B cell (primary cell): ENCODE results near the gene RSPRY1. TPM values are rescaled to one million over a fixed set of nuclear protein-coding genes. Genes with fewer than 3 reads are reported as not detected.

Experiments
- ATAC-seq: fragments of 200-7000 bp; cut with Tn5 transposase; one replicate; pipeline ENCODE4 v1.10.0; 2021; ENCODE audit warnings: low read depth, mild to moderate bottlenecking, moderate number of reproducible peaks, moderate library complexity
- CTCF ChIA-PET: fragments of 350-600 bp; sonication (Branson Sonifier 250); formaldehyde crosslinking; loops from one replicate; lab custom pipeline; 2021; ENCODE audit warnings: antibody characterized with exemption, inconsistent platforms; lab: Charles Lee
- POLR2A ChIA-PET: fragments of 350-600 bp; sonication (Branson Sonifier 250); formaldehyde crosslinking; loops from one replicate; lab custom pipeline; 2021; ENCODE audit warnings: antibody characterized with exemption; lab: Charles Lee
- DNase-seq: peaks from one replicate; pipeline ENCODE4 v3.0.0; 2013
- H2AFZ ChIP-seq: 2 replicates; pipeline ENCODE4 v1.6.1; 2012; ENCODE audit warnings: mild to moderate bottlenecking, low read depth, low read length; ENCODE audit not compliant: insufficient read depth, poor library complexity, severe bottlenecking
- H3K27ac ChIP-seq, 2 donors: 1 replicate in 1 of 2; 2 replicates in 1 of 2; pipeline ENCODE4 v1.5.1; 2012 to 2013; ENCODE audit warnings: low read length in 2 of 2, mild to moderate bottlenecking in 2 of 2, moderate library complexity in 1 of 2
- H3K27me3 ChIP-seq, 4 experiments: fragments of 200-600 bp in 1 of 4; sonication (generic) in 1 of 4; replicated peaks in 1 of 4; 1 replicate in 2 of 4; 2 replicates in 2 of 4; pipeline versions ENCODE4 v1.6.1 to v1.7.0; 2013 to 2016; ENCODE audit warnings: low read length in 3 of 4, mild to moderate bottlenecking in 2 of 4, mixed read lengths in 1 of 4, moderate library complexity in 1 of 4; ENCODE audit not compliant: insufficient read depth in 4 of 4, control insufficient read depth in 3 of 4; ENCODE audit errors: control extremely low read depth in 1 of 4
- H3K36me3 ChIP-seq, 2 experiments: replicated peaks in 1 of 2; 1 replicate in 1 of 2; 2 replicates in 1 of 2; pipeline versions ENCODE4 v1.6.1 to v1.7.1; 2013; ENCODE audit warnings: low read length in 1 of 2; ENCODE audit not compliant: insufficient read depth in 2 of 2, control insufficient read depth in 1 of 2; ENCODE audit errors: control extremely low read depth in 1 of 2, extremely low read depth in 1 of 2
- H3K4me1 ChIP-seq, 2 donors: fragments of 200-600 bp in 1 of 2; sonication (generic) in 1 of 2; 1 replicate in 1 of 2; 2 replicates in 1 of 2; pipeline versions ENCODE4 v1.5.1 to v1.6.1; 2013 to 2017; ENCODE audit warnings: low read length in 2 of 2; ENCODE audit not compliant: control insufficient read depth in 2 of 2, insufficient read depth in 2 of 2
- H3K4me2 ChIP-seq: replicated peaks from 2 replicates; pipeline ENCODE3; 2012; ENCODE audit warnings: mild to moderate bottlenecking, low read depth, low read length; ENCODE audit not compliant: poor library complexity, severe bottlenecking
- H3K4me3 ChIP-seq, 5 experiments: fragments of 200-600 bp in 1 of 5; sonication (generic) in 1 of 5; 1 replicate in 3 of 5; 2 replicates in 2 of 5; pipeline versions ENCODE4 v1.5.1 to v1.7.0; 2011 to 2016; ENCODE audit warnings: low read length in 4 of 5, mild to moderate bottlenecking in 4 of 5, low read depth in 2 of 5, control low read depth in 1 of 5, moderate library complexity in 1 of 5; ENCODE audit not compliant: insufficient read depth in 1 of 5; ENCODE audit errors: control extremely low read depth in 1 of 5, extremely low read depth in 1 of 5
- H3K79me2 ChIP-seq: fragments of 200-600 bp; sonication (generic); one replicate; pipeline ENCODE4 v1.6.0; 2016; ENCODE audit warnings: low read length; ENCODE audit not compliant: control insufficient read depth, insufficient read depth
- H3K9ac ChIP-seq: fragments of 200-600 bp; sonication (generic); 2 replicates; pipeline ENCODE4 v1.6.1; 2017; ENCODE audit warnings: mild to moderate bottlenecking, low read length, moderate library complexity
- H3K9me3 ChIP-seq, 3 donors: one replicate each; pipeline versions ENCODE4 v1.6.1 to v1.7.1; 2013; ENCODE audit warnings: low read length in 2 of 3; ENCODE audit not compliant: control insufficient read depth in 2 of 3, insufficient read depth in 1 of 3; ENCODE audit errors: control extremely low read depth in 1 of 3
- H4K20me1 ChIP-seq: 2 replicates; pipeline ENCODE4 v1.6.0; 2012; ENCODE audit warnings: mild to moderate bottlenecking, low read length; ENCODE audit not compliant: insufficient read depth, control insufficient read depth, poor library complexity, severe bottlenecking
- H3K27ac Mint-ChIP-seq: one replicate; pipeline ENCODE4 v1.8.0; 2021; ENCODE audit warnings: mixed read lengths
- H3K27me3 Mint-ChIP-seq: one replicate; pipeline ENCODE4 v1.8.0; 2021; ENCODE audit warnings: mixed read lengths
- H3K4me1 Mint-ChIP-seq: one replicate; pipeline ENCODE4 v1.8.0; 2021; ENCODE audit warnings: mixed read lengths
- H3K4me3 Mint-ChIP-seq: one replicate; pipeline ENCODE4 v1.8.0; 2021; ENCODE audit warnings: mixed read lengths
- H3K9me3 Mint-ChIP-seq: one replicate; pipeline ENCODE4 v1.8.0; 2022; ENCODE audit warnings: mixed read lengths; ENCODE audit not compliant: insufficient read depth
- EZH2 ChIP-seq: IDR thresholded peaks from 2 replicates; pipeline ENCODE4 v1.6.1; 2012; ENCODE audit warnings: borderline replicate concordance, low read depth, mild to moderate bottlenecking, moderate library complexity, low read length; ENCODE audit not compliant: insufficient read depth, poor library complexity, severe bottlenecking
- WGBS: methylation state at CpG from one replicate; pipeline ENCODE4 v1.1.5; 2013; ENCODE audit warnings: missing lambda C conversion rate; ENCODE audit not compliant: insufficient coverage; 5-methylcytosine and 5-hydroxymethylcytosine counted together
- intact Hi-C: fragments of 100-400 bp; cut with micrococcal nuclease; formaldehyde crosslinking; loops from one replicate; pipeline ENCODE4 v1.10.0; 2022
- polyA plus RNA-seq: library from polyadenylated mRNA; depleted of rRNA; stranded (reverse); fragments of >200 nt; gene quantifications from 2 replicates; pipeline ENCODE4 v1.2.3, GENCODE V29; 2012
- total RNA-seq, 2 donors: library from RNA; stranded (reverse); fragments of 120-200 nt in 1 of 2; gene quantifications; 1 replicate in 1 of 2; 2 replicates in 1 of 2; pipeline versions ENCODE4 v1.2.3 to v1.2.4, GENCODE V29; 2013 to 2022
- TF ChIP-seq, protein P1 (sequence below): fragments of 200-600 bp; IDR thresholded peaks from one replicate; pipeline ENCODE4 v1.8.0; 2022; ENCODE audit warnings: antibody characterized with exemption, mild to moderate bottlenecking

The RSPRY1 gene
- total and polyA plus RNA-seq, 2 donors (not counting 1 experiment from before 2014, with no cell fraction given), result 9.6 to 38.4 TPM

- WGBS, result 100% methylated on average over 1 of the region's 1 CpG
- Mint-ChIP-seq H3K27ac (no peak overlapping the region), H3K4me3 (no peak overlapping the region), H3K9me3 (no peaks in the 10 kb centered on the region), H3K27me3 (no peaks in the 10 kb centered on the region), H3K4me1 (peaks cover 8% of the 10 kb centered on the region)
- Histone ChIP-seq H3K27me3 (no peaks in the 10 kb centered on the region), H3K9ac (no peak overlapping the region), H3K9me3 (no peaks in the 10 kb centered on the region), H4K20me1 (peaks cover 4% of the 10 kb centered on the region), H3K79me2 (peaks cover 21% of the 10 kb centered on the region), H3K4me2 (no peak overlapping the region), H3K4me1 (no peaks in the 10 kb centered on the region), H3K36me3 (peaks cover 1 to 69% of the 10 kb centered on the region in 2 experiments), H2AFZ (no peak overlapping the region), H3K4me3 (no peak overlapping the region), H3K27ac (no peak overlapping the region)
- TF ChIP-seq EZH2, result no peak
- TF ChIP-seq, protein P1, sequence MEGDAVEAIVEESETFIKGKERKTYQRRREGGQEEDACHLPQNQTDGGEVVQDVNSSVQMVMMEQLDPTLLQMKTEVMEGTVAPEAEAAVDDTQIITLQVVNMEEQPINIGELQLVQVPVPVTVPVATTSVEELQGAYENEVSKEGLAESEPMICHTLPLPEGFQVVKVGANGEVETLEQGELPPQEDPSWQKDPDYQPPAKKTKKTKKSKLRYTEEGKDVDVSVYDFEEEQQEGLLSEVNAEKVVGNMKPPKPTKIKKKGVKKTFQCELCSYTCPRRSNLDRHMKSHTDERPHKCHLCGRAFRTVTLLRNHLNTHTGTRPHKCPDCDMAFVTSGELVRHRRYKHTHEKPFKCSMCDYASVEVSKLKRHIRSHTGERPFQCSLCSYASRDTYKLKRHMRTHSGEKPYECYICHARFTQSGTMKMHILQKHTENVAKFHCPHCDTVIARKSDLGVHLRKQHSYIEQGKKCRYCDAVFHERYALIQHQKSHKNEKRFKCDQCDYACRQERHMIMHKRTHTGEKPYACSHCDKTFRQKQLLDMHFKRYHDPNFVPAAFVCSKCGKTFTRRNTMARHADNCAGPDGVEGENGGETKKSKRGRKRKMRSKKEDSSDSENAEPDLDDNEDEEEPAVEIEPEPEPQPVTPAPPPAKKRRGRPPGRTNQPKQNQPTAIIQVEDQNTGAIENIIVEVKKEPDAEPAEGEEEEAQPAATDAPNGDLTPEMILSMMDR, result no peak
- intact Hi-C loops, result loop anchor here (10.0 kb wide), 1 partner anchor 229 kb away; the partner anchor contains the start of gene HERPUD1
- CTCF ChIA-PET, result interaction anchor here (1.1 kb wide), 1 partner anchor 80 kb away, joined by 4 read pairs; no protein-coding TSS in a partner anchor
- POLR2A ChIA-PET, result no interaction called here
- no peak for DNase-seq
- ATAC-seq, result no peak
These were observed 22.3 kb upstream of the RSPRY1 start for GRCh38 chr16:57163842-57164241.

DNA sequence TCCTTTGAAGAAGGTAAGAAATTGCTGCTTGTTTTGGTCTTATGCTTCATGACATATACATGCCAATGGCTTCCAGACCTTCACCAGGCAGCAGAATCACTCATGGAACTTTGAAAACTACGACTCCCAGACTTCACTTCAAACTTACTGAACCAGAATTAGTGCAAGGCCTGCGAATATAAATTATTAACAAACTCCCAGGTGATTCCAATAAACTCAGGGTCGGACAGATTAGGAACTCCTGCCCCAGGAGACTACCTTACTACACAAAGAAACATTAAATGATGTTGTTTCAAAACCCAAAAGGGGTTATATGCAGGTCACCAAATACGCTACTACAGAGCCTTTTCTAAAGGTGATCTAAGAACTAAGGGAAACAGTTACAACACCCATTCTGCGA is 20.6 kb upstream of the RSPRY1 start:
- ATAC-seq (no peak), DNase-seq (no peak)
- WGBS, result 88% methylated on average over 5 of the region's 5 CpGs
- TF ChIP-seq, protein P1, result no peak
- no peak for TF ChIP-seq EZH2
- H2AFZ ChIP-seq, result no peak overlapping the region
- Mint-ChIP-seq H3K27ac (no peak overlapping the region), H3K4me3 (no peak overlapping the region), H3K9me3 (no peaks in the 10 kb centered on the region), H3K27me3 (no peaks in the 10 kb centered on the region), H3K4me1 (peaks cover 8% of the 10 kb centered on the region)
- peaks cover 21% of the 10 kb centered on the region for H3K79me2 ChIP-seq
- no peaks in the 10 kb centered on the region for H3K27me3 ChIP-seq
- POLR2A ChIA-PET, result interaction anchor here (0.6 kb wide), 1 partner anchor 247 kb away, joined by 7 read pairs; no protein-coding TSS in a partner anchor
- H3K27ac ChIP-seq, result no peak overlapping the region
- H3K9ac ChIP-seq, result no peak overlapping the region
- no peaks in the 10 kb centered on the region for H3K4me1 ChIP-seq
- intact Hi-C loops, result loop anchor here (5.0 to 10.0 kb wide), 2 partner anchors 231 to 298 kb away; partner anchors contain the start of genes HERPUD1 and SLC12A3
- no peaks in the 10 kb centered on the region for H3K9me3 ChIP-seq
- CTCF ChIA-PET, result interaction anchor here (1.8 kb wide), 1 partner anchor 14 kb away, joined by 3 read pairs; no protein-coding TSS in a partner anchor
- H3K36me3 ChIP-seq, result peaks cover 1 to 70% of the 10 kb centered on the region in 2 experiments
- H3K4me3 ChIP-seq, result no peak overlapping the region
- H4K20me1 ChIP-seq, result peaks cover 4% of the 10 kb centered on the region
- no peak overlapping the region for H3K4me2 ChIP-seq
